NCI-H1436 treated with DMSO at 0.1 percent for 48 hours (cell line): ENCODE data around the gene DCTN2.
"Not testable (repeated sequence)": the region's sequence is repeated elsewhere in the genome, so short reads cannot be mapped to it uniquely, and the experiment has no call there.

Source experiments
- DNase-seq: peaks from one replicate; lab custom pipeline; 2025; lab: John Stamatoyannopoulos, UW

Gene DCTN2

DNA sequence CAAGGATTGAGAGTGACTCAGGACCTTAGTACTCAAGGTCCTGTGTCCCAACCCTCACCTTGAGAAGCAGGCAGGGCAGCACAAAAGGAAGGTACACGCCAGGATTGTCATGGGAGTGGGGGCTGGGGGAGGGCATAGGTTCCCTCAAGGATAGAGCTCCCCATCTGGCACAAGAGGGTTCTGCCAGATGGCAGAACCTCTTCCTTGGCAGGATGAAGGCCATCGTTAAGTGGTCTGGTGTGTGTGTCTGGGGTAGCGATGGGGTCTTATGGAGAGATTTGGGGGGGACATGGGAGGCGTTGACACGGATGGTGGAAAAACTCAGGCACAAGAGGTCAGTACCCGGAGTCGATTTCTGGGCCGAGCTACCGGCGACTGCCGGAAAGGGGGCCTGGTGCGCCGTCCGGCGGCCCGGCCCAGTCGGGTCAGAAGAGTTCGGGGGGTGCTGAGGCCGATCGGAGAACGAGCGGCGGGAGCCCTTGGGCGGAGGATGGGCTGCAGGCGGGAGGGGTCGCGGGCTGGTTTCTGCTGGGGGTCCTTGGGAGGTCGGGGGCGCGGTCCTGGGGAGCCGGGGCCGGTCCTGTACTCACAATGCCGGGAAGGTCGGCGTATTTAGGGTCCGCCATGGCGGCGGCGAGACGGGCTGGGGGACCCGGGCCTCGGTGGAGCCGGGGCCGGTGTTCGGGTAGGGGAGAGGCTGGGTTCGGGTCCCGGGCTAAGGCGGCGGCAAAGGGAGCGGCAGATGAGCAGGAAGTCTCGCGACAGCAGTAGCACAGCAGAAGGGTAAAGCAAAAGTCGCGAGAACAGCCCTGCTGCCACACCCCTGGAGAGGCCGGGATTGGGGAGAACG is at the start of gene DCTN2:
Gene DCTN2, minus strand, starts transcription at position 755 of the 850 bp plus-strand sequence. Its CDS starts 129 bp downstream, at position 626.
- peak; percentile 91 for DNase-seq

DNA sequence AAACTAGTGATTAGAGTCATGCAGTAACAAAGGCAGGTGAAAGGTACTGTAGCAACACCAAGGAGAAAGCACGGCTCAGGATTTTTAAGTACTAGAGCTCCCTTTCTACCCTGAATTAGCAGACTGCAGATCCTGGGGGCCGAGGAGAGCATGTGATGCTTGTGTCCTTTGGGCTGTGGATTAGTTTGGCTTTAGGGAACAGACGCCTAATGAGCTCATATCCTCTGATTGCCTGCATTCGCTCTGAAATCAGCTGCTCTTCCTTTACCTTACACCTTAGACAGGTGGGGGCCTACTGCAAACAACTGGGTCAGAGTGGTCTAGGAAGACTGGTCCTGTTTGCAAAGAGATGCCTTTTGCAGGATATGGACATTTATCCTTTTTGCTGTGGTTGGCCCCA is 46.2 kb upstream of the DCTN2 start:
- DNase-seq: no peak

DNA sequence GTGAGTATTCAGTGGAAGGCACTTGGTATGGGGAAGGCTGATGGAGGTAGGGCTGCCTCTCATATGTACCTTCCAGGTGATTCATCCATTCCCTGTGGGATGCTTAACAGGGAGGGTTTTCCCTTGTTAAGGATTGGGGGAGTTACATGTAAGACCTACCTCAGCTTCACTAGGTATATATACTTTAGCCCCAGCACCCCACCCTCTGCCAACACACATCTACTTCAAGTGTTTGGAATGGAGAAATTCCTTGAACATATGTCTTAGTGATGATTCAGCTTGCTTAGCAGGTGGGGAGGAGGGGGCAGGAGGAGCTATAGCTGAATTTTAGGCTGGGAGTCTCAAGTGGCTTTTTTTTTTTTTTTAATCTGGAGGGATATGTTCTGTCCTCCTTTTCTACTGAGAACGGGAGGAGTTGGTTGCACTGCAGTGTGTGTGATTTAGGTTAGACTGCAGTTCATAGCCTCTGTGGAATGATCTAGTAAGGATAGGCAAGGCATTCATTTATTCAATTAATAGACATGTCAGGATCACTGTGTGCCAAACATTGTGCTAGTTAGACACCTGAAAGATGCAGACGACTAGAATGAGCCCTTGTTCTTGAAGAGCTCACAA is 45.7 kb upstream of the DCTN2 start:
- no peak for DNase-seq

DNA sequence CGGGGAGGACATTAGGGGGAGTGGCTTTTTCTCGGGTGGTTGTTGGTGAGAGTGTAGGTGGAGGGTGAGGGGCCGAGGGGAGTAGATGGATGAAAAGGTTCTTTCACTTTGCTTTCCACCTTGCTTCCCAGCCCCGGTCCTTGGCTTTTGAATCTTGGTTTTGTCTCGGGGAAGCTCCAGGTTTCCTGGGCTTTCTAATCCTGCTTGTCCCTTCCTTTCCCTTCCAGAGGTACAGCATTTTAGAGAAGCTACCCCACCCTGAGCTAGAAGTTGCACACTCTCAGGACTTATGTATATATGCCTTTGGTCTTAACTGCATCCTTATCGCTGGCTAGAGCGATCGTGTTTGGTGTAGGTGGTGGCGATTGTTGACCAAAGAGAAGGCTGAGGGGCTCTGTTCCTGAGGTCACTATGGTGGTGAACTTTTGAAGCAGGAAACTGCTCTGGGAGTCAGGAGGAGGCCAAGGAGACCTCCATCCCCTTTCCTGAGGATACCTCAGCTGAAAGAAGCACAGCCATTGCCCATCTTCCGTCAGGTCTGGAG is 44.9 kb upstream of the DCTN2 start:
- DNase-seq: no peak

DNA sequence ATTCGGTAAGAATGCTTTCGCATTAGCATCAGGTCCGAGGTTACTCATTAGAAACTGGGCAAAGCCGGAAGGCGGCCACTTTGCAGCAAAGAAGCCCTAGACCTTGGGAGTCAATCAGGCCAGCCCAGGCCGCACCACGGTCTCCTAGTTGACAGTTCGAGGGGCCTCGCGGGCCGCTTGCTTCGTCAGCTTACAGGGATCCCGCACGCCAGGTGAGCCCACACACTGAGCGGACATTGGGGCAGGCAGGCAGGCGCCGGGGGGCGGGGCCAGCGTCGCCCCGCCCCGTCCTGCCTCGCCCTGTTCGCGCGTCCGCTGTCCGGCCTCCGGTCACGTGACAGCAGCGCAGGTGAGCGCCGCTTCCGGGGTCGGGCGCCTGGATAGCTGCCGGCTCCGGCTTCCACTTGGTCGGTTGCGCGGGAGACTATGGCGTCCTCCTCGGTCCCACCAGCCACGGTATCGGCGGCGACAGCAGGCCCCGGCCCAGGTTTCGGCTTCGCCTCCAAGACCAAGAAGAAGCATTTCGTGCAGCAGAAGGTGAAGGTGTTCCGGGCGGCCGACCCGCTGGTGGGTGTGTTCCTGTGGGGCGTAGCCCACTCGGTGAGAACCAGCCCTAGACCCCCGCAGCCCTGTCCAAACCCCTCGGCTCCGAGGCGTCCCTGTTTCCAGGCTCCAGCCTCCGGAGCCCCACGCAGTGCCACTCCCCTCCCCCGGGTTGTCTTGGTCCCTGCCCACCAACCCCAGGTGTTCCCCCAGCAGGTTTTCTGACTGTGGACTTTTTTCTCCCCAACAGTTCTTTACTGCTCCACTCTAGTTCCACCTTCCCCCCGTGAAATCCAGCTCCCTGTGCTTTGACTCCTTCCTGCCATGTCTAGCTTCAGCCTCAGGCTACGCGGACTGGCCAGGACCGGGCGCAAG is 44.1 kb upstream of the DCTN2 start, which contains the start of gene PIP4K2C:
Gene PIP4K2C, plus strand, starts transcription at position 329 of the 918 bp plus-strand sequence. Its CDS starts 98 bp downstream, at position 427.
- DNase-seq: no peak

DNA sequence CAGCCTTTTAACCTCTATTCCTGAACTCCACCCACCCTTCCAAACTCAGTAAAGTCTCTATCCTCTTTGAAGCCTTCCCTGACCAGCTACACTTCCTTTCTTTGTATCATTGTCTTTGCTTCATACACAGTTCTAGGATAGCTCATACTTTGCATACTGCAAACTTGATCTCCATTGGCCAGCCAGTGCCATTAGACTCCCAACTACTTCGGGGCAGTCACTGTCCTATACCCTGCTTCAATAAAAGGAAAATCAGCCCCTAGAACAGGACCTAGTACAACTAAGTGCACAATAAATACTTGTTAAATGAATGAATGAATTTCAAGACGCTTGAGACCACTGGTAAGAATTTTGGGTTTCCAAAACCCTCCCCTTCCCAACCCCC is 43.5 kb upstream of the DCTN2 start:
- no peak for DNase-seq

DNA sequence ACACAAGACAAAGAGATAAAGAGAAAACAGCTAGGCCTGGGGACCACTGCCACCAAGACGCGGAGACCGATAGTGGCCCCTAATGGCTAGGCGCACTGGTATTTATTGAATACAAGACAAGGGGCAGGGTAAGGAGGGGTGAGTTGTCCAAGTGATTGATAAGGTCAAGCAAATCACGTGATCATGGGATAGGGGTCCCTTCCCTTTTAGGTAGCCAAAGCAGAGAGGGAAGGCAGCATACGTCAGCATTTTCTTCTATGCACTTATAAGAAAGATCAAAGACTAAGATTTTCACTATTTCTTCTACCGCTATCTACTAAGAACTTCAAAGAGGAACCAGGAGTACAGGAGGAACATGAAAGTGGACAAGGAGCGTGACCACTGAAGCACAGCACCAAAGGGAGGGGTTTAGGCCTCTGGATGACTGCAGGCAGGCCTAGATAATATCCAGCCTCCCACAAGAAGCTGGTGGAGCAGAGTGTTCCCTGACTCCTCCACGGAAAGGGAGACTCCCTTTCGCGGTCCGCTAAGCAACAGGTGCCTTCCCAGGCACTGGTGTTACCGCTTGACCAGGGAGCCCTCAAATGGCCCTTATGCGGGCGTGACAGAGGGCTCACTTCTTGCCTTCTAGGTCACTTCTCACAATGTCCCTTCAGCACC is 42.1 kb upstream of the DCTN2 start:
- DNase-seq: not testable (repeated sequence)

DNA sequence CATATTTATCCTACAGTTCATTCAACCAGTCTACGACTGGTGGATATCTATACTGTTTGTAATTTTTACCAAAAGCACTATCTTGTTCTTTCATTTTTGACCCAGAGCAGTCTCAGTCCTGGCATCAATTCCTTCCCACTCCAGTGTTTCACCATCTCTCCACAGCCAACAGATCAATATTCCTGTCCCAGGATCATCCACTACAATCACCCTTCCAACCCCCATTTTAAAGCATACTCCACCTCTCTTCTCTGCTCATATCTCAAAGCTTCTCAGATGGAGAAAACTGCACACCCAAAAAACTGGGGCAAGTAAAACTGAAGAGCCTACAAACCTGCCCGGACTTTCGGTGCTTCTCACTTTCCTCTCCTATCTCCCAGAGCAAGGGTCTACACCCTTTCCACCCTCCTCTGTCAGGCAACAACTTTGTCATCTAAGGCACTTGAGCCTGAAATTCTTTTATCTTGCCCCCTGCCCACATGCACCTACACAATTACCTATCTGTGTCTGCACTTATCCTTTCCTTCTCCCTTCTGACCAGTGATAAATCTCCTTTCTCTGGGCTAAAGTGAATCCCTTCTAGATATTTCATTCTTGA is 39.9 kb upstream of the DCTN2 start:
- DNase-seq: no peak

DNA sequence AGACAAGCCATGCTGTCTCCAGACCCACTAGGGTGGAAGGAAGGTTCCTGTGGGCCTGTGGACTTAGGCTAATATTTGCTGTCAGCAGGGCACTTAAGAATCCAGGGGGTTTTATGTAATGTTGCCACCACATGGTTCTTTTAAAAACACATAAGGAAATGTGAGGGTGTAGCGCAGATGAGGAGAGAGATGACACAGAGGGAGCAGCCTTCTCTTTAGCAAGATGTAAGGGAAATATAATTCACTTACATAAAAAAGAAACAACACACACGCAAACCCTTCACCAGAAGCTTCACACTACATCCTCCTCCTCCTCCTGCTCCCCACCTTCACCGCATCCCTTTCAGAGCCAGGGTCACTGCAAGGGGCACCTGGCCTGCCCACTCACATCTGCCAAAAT is 39.1 kb upstream of the DCTN2 start:
- no peak for DNase-seq

DNA sequence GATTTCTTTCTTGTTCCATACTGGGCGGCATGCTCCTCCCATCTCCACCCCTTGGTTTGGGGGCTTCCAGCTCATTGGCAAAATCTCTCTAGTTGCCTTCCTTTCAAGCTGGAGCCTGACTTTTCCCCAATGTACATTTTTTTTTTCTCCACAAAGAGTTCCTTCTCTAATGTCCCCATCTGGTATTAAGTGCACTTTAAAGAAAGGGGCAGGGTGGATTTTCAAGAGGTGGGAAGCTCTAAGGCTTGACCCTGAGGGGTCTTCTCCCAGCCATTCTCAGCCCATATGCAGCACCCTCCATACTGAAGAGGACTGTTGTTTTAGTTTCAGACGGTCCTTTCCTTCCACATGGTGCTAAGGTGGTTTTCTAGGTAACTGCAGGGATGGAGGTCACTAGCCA is 38.2 kb upstream of the DCTN2 start:
- DNase-seq: no peak

DNA sequence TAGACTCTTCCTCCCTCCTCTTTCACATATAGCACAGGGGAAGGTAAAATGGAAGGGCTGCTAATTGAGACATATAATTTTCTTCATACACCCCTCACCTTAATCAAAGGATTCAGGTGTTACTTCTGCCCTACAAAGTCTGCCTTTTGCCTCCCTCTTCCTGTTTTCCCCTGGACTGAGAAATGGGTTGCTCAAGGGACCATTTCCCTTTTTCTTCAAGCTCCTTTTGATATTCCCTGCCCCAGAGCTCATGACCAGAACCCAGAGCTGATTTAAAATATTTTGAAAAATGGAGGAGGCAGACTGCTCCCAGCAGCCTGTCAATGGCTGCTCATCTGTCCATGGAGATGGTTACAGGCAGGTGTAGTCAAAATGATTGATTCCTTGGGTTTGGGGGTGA is 37.7 kb upstream of the DCTN2 start:
- DNase-seq: no peak

DNA sequence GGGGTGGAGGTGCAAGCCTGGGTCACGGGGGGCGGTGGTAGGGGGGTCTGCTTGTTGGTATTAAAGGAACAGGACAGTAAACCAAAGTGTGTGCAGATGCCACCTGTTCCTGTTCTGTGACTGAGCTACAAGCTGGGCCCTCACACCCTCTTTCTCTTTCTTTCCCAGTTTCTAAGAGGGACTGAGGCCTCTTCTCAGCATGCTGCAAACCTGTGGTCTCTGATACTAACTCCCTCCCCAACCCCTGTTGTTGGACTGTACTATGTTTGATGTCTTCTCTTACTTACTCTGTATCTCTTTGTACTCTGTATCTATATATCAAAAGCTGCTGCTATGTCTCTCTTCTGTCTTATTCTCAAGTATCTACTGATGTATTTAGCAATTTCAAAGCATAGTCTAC is 37.1 kb upstream of the DCTN2 start:
- DNase-seq: no peak

DNA sequence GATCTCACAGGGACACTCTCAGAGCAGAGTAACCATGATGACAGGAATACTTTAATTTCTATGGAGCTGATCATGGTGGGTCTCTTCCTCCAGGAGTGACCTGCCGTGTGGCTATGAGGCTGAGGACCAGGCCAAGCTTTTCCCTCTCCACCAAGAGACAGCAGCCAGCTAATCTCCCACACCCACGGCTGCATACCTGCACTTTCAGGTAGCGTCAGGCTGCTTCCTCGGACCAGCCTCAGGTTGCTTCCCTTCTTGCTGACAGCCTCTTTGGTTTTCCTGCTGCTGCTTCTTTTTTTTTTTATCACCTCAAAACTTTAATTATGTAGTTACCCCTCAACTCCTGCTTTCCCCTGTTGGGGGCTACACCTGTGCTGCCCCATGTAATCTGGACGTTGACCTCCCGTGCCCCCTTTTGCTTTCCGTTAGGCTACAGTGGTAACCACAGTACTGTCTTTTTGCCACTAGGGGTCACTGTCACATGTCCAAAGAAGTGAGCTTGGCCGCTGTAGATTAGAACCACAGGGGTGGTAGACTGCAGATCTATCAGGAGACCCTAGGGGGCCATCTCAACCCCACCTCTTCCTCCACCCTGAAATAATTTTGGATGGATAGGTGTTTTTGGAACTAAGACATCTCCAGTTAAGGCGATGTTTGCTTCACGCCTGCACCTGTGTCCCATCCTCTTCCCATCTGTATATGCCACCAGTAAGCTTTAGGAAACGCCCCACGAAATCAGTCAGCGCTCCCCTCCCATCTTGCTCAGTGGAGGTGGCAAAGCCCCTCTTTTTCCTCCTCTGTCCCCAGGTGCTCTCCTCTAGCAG is 36.2 kb upstream of the DCTN2 start:
- DNase-seq: peak; percentile 42

DNA sequence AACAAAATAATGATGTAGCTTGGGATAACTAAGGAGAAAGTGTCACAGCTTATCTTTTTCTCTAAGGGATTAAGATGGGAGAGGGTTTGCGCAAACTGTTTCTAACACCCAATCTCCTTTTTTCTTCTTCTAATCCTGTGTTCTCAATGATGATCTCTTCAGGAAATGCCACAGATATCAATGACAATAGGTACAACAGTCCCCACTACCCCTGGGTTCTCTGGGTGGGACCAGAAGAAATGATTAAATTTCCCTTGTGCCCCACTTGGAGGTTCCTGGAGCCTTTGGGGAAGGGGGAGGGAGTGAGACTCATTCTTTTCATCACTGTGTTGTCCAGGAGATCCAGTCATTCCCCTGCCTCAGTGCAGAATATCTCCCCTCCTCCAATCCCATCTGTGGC is 35.4 kb upstream of the DCTN2 start:
- DNase-seq: no peak

DNA sequence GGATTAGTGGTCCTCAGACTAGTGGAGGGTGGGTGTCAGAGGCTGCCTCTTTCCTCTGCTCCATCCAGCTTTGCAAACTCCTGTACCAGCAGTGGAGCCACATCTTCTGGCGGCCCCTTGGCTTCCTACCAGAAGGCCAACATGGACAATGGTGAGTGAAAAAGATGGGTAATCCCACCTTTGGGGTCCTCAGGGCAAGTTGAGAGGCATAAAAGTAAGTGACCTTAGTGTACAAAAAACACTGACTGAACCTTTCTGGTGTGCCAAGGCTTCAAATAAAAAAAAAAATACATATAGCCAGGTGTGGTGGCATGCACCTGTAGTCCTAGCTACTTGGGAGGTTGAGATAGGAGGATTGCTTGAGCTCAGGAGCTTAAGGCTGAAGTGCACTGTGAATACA is 34.8 kb upstream of the DCTN2 start:
- DNase-seq: no peak

DNA sequence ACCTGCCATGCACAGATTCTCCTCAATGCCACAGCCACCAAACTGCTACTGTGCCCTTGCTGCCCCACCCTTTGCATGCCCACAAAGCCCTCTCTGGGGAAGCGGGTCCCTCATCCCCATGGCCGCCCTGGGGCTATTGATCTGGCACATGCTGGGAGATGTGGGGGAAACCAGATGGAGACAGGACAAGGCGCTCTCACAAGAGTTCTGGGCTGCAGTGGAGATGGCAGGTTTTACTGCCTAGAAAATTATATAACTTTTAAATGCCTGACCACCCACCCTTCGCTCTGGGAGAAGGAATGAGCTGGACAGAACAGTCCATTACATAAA is 33.4 kb upstream of the DCTN2 start:
- DNase-seq: no peak

DNA sequence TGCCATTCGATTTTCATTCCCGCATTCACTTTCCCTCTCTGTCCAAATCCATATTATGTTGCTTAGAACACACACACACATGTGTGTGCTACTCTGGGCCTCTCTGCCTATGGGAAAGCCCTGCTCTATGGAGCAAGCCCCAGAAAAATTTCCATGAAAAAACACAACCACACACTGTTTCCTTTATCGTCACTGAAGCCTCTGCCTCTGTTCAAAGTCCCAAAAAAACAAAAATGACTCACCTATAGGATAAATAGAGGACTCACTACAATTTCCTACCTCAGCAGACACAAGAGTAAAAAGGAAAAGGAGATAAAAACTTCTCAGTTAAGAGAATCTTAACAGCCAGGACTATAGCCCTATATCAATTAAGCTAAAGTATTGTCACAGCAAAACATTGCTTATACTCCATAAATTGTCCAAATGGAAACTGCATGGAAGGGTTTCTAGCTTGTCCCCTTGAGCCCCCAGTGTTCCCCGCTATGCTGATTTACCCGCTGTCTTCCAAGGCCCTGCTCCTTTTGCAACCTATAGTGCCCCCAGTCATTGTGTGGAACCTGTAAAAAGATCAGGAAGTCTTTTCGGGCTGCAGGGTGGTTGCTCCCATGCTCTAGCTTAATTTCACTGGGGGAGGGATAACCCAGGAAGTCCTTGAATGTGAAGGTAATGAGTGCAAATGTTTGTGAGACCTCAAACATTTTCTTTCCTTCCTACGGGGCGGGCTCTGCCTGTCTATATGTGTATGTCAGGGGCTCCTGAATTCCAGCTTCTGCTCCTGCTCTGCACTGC is 32.9 kb upstream of the DCTN2 start:
- no peak for DNase-seq

DNA sequence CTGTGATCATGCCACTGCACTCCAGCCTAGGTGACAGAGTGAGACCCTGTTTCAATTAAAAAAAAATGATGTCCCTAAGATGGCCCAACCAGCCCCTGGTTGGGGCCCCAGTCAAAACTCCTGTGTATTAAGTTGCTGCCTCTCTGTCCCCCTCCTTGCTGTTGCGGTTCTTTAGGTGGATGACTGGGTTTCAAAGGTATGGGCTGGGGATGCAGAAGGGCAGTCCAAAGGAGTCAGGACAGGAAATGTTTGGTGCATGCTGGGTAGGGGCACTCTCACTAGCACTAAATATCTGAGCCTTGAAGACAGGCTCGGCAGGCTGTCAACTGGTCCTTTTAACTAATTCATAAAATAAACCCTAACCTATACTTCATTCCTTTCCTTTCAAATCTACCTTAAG is 32.0 kb upstream of the DCTN2 start:
- no peak for DNase-seq

DNA sequence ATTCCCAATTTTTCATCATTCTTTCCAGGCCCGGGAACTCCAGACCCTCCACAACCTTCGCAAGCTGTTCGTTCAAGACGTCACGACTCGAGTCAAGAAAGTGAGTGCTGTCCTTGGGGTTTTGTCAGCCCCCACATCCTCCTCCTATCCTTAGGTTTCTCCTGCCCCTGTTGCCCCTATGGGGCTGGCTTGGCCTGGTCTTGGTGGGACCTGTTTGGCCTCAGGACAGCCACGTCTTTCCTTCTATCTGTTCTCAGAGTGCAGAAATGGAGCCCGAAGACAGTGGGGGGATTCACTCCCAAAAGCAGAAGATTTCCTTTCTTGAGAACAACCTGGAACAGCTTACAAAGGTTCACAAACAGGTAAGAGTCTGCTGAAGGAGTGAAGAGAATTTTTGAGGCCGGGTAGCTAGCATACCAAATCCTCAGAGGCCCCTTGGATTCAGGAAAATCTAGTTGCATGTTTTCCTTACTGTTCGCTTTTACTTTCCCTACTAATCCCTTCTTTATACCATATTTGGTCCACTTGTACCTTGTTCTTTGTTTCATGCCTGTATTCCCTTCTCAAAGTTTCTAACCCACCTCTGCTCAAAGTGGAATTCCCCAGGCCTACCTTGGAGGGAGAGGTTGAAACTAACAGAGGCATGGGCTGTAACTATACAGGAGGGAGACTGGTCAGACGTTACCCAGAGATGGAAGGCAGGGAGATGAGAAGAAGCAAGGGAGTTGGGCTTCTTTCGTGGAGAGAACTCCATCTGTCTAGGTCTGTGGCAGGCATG is 31.2 kb upstream of the DCTN2 start:
- no peak for DNase-seq
